ENCODE measurements around the gene SERINC4.
A peak's percentile ranks its signal among the peaks of the same experiment; 100 is the strongest.
"Not testable (repeated sequence)": the region's sequence is repeated elsewhere in the genome, so short reads cannot be mapped to it uniquely, and the experiment has no call there.

Gene SERINC4

GRCh38 chr15:43808960-43809678 lies 9.1 kb upstream of the SERINC4 start:
- TF ChIP-seq ZNF274 (IDR thresholded peaks at IDR 0.05; ENCODE audit: low read depth, low read length), result no peak

DNA sequence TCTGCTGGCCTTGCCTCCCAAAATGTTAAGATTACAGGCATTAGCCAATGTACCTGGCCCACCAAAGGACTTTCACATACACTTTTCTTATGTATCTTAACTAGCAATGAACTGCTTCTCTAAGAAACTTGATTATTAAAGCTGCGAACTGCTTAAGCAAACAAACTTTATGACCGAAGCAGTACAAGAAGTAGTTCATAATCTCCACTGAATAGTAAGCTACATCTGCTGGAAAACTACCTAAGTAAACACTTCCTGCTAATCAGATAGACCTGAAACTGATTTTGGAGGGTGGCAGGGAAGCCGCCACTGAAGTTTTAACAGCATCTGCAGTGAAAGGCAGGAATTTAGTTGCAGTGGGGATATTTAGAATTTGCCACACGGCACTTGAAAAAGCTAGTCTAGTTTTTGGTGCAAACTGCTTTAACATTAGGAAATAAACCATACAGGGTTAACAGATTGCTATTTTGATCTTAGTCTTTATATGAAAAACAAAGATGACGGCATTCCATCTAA lies 8.5 kb upstream of the SERINC4 start:
- no peak overlapping the region for H3K4me3 ChIP-seq (ENCODE audit: low read length)
- TF ChIP-seq ZNF274 (IDR thresholded peaks at IDR 0.05; ENCODE audit: low read depth, low read length), result no peak

More at GRCh38 chr15:43808960-43809678, 9.1 kb upstream of the SERINC4 start:
- H3K4me3 ChIP-seq (ENCODE audit: low read length), result no peak overlapping the region

DNA sequence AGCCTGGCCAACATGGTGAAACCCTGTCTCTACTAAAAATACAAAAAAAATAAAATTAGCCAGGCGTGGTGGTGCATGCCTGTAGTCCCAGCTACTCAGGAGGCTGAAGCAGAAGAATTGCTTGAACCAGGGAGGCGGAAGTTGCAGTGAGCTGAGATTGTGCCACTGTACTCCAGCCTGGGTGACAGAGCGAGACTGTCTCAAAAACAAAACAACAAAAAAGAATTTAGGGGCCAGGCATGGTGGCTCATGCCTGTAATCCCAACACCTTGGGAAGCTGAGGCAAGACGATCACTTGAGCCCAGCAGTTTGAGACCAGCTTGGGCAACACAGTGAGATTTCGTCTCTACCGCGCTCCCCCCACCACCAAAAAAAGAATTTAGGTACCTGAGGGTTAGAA lies 2.7 kb upstream of the SERINC4 start:
- H3K4me3 ChIP-seq (ENCODE audit: low read length), result not testable (repeated sequence)

DNA sequence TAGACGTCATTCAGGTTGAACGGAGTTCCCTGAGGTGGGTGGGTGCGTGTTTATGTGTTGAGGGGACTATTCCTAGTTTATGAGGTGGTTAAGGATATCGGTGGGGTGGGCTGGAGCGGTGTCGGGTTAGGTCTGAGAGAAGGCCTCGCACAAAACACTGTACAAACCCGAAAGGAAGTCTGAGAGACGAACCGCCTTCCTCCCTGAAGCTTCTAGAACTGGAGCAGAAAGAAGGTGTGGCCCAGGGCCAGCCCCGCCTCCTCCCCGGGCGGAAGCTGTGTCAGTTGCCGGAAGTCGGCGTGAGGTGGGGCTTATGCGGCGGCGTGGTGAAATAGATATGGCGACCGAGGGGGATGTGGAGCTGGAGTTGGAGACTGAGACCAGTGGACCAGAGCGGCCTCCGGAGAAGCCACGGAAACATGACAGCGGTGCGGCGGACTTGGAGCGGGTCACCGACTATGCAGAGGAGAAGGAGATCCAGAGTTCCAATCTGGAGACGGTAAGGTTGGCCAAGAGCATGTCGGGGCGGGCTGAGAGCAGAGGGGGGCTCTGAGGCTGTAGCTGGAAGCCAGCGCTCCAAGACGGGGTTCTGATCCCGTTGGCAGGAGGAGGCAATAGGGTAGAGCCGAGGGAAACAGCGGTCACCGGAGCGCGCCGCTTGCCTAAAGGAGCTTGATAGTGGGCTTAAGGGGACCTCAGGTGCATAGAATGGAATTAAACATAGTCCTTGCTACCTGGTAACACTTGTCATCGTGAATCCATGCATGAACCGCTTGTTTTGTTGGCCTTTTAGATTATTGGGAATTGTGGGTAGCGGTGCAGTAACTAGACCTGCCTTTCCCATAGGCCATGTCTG lies 494 bp upstream of the SERINC4 start, which contains the start of gene HYPK:
Gene HYPK, plus strand, starts transcription at position 314 of the 856 bp plus-strand sequence. Its CDS starts 24 bp downstream, at position 338.
- H3K4me3 ChIP-seq (ENCODE audit: low read length), result peak within 1 kb of the TSS; percentile 82
- no peak for TF ChIP-seq ZNF274 (IDR thresholded peaks at IDR 0.05; ENCODE audit: low read depth, low read length)

- no peak overlapping the region for H3K4me3 ChIP-seq (ENCODE audit: low read length)
- no peak for TF ChIP-seq ZNF274 (IDR thresholded peaks at IDR 0.05; ENCODE audit: low read depth, low read length)
Observed at GRCh38 chr15:43799209-43799944, 643 bp downstream of the SERINC4 start.

GRCh38 chr15:43796566-43796965 lies 3.5 kb downstream of the SERINC4 start:
- H3K4me3 ChIP-seq (ENCODE audit: low read length), result no peak overlapping the region
- no peak for TF ChIP-seq ZNF274 (IDR thresholded peaks at IDR 0.05; ENCODE audit: low read depth, low read length)

DNA sequence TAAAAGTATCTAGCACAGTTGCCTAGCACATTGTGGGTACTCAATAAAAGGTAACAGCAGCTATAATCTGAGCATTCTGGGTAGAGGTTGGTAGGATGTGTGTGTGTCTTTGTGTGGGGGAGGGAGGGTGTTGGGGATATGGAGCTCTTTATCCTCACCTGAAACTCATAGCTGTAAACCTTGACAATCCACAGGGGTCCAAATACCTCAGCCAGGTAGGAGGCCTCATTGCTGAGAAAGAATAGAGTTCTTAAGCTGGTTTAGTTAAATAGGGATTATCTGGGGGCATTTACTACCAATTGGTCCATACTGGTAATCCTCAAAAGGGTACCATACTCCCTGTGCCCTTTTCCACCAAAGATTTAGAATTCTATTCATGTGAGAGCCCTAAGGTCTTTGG lies 4.0 kb downstream of the SERINC4 start:
- TF ChIP-seq ZNF274 (IDR thresholded peaks at IDR 0.05; ENCODE audit: low read depth, low read length), result no peak
- no peak overlapping the region for H3K4me3 ChIP-seq (ENCODE audit: low read length)

DNA sequence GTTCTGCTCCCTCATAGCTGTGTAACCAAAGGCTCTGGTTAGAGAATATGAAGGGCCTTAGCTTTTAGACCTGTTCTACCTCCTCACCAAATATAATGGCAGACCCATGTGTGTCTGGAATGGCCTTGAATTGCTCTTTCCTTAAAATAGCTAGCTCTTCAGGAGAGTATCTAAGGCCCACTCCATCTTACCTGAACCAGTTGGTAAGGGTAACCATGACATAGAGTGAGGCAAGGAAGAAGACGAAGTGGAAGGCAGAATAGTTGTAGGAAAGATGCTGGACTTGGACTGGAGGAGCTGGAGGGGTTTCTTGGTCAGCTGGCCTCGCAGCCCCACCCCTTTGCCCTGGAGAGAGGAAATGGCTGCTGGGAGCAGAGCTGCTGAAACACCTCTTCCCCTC lies 4.8 kb downstream of the SERINC4 start:
- TF ChIP-seq ZNF274 (IDR thresholded peaks at IDR 0.05; ENCODE audit: low read depth, low read length), result no peak
- H3K4me3 ChIP-seq (ENCODE audit: low read length), result no peak overlapping the region

- H3K4me3 ChIP-seq (ENCODE audit: low read length), result no peak overlapping the region
- TF ChIP-seq ZNF274 (IDR thresholded peaks at IDR 0.05; ENCODE audit: low read depth, low read length), result no peak
Observed at GRCh38 chr15:43794269-43795037, 5.6 kb downstream of the SERINC4 start.

GRCh38 chr15:43793647-43794046 lies 6.4 kb downstream of the SERINC4 start:
- H3K4me3 ChIP-seq (ENCODE audit: low read length), result peak overlapping the region; percentile 86; the same call in 1 of the 2 replicates
- no peak for TF ChIP-seq ZNF274 (IDR thresholded peaks at IDR 0.05; ENCODE audit: low read depth, low read length)

DNA sequence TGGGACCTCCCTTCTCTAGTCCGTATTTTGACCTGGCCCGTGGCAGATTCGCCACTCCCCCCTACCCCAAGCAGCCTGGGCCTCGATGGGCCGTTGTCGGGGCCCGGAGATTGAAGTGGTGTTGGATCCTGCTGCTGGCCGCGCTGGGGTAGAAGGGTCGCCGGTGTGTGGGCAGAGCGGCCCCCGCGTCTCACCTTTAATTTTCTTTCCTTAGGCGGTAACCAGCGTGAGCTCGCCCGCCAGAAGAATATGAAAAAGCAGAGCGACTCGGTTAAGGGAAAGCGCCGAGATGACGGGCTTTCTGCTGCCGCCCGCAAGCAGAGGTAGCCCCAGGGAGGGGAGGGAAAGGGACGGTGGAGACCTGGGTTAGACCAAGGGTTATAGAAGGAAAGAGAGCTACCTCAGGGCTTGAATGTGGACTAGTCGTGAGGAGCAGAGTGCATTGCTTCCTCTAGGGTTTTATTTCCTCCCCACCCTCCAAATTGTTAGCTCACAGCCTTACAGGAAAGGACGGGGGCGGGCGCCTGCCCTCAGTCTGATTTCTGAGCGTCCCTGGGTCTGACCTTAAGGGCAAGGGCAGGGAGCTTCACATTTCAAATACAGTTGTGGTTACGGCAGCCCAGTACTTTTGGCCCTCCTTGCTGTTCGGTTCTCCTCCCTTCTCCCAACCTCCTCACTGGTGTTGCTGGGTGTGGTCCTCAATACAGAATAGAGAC lies 7.1 kb downstream of the SERINC4 start:
- TF ChIP-seq ZNF274 (IDR thresholded peaks at IDR 0.05; ENCODE audit: low read depth, low read length), result no peak
- H3K4me3 ChIP-seq (ENCODE audit: low read length), result peak overlapping the region; percentile 86

- TF ChIP-seq ZNF274 (IDR thresholded peaks at IDR 0.05; ENCODE audit: low read depth, low read length), result no peak
- H3K4me3 ChIP-seq (ENCODE audit: low read length), result peak within 1 kb of the TSS; percentile 86
Observed at GRCh38 chr15:43791993-43792760, 7.8 kb downstream of the SERINC4 start, which contains the start of gene SERF2. Gene SERF2 (plus strand): TSS chr15:43792320. CDS start chr15:43792377, 57 bp downstream.
